ENCODE measurements around the gene N4BP3.

GRCh38 chr5:178143246-178143645 lies 29.9 kb downstream of the N4BP3 start:
- TF ChIP-seq, protein P1, sequence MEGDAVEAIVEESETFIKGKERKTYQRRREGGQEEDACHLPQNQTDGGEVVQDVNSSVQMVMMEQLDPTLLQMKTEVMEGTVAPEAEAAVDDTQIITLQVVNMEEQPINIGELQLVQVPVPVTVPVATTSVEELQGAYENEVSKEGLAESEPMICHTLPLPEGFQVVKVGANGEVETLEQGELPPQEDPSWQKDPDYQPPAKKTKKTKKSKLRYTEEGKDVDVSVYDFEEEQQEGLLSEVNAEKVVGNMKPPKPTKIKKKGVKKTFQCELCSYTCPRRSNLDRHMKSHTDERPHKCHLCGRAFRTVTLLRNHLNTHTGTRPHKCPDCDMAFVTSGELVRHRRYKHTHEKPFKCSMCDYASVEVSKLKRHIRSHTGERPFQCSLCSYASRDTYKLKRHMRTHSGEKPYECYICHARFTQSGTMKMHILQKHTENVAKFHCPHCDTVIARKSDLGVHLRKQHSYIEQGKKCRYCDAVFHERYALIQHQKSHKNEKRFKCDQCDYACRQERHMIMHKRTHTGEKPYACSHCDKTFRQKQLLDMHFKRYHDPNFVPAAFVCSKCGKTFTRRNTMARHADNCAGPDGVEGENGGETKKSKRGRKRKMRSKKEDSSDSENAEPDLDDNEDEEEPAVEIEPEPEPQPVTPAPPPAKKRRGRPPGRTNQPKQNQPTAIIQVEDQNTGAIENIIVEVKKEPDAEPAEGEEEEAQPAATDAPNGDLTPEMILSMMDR (IDR thresholded peaks at IDR 0.05; ENCODE audit: insufficient read depth, low read length, poor library complexity, severe bottlenecking): no peak
- TF ChIP-seq EZH2phosphoT487 (conservative IDR thresholded peaks at IDR 0.05; ENCODE audit: low read length): no peak

Measured in SU-DHL-6 (cell line).